HG02678 (cell line): ENCODE results near the gene HSF2.

Experiments used
- ATAC-seq: cut with Tn5 transposase; IDR thresholded peaks from one replicate; pipeline ENCODE4 v1.9.1; 2021; ENCODE audit warnings: mild to moderate bottlenecking, moderate library complexity; ENCODE audit not compliant: unreplicated experiment

HSF2 gene, protein sequence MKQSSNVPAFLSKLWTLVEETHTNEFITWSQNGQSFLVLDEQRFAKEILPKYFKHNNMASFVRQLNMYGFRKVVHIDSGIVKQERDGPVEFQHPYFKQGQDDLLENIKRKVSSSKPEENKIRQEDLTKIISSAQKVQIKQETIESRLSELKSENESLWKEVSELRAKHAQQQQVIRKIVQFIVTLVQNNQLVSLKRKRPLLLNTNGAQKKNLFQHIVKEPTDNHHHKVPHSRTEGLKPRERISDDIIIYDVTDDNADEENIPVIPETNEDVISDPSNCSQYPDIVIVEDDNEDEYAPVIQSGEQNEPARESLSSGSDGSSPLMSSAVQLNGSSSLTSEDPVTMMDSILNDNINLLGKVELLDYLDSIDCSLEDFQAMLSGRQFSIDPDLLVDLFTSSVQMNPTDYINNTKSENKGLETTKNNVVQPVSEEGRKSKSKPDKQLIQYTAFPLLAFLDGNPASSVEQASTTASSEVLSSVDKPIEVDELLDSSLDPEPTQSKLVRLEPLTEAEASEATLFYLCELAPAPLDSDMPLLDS

GRCh38 chr6:122399348-122400120 is at the start of gene HSF2:
Gene HSF2 (plus strand): TSS chr6:122399652. CDS start chr6:122399738, 86 bp downstream.
- ATAC-seq, result peak; percentile 99

GRCh38 chr6:122352981-122353664 is 46.3 kb upstream of the HSF2 start:
- no peak for ATAC-seq

DNA sequence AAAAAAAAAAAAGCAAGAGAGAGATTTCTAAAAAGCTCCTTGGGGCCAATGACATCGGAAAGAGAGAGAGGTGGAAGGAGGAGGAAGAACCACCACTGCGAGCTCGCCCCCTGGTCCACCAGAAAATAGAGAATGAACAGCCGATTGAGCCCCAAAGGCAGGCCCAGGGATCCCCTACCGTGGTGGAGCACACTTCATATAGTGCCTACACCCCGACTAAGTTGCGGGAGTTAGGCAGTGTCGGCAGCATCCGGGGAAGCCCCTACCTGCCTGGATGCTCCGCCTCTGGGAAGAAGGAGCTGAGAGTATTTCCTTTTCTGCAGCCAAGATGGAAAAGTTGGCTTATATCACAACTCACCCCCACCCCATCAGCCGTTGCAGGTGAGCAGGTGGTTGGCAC is 38.6 kb upstream of the HSF2 start:
- no peak for ATAC-seq

- ATAC-seq, result no peak
These were observed 38.0 kb upstream of the HSF2 start for GRCh38 chr6:122361314-122361979.

- ATAC-seq, result no peak
These were observed 35.5 kb upstream of the HSF2 start for GRCh38 chr6:122363769-122364483.

DNA sequence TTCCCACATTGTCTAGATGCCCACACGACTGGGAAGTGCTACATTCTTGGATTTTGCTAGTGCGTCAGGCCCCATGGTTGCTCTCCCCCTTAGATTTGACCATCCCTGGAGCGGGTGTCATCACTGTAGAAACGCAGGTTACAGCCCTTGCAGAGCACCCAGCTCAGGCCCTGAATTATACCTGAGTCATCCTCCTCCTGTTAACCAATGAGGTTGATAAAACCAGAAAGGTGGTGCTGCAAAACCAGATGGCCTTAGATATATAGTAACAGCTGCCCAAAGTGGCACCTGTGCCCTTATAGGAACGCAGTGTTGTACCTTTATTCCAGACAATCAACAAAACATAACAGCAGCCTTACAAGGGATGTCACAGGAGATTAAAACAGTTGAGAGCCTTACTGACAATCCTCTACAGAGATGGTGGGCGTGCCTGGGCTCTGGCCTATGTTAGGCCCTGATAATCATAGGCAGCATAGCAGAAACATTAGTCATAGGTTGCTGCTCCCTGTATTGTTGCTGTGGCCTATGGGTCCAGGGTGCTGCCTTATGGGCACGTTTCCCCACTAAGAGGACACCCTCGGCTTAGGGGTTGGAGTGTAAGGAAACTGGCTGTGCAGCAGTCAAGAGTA is 33.6 kb upstream of the HSF2 start:
- ATAC-seq, result no peak

DNA sequence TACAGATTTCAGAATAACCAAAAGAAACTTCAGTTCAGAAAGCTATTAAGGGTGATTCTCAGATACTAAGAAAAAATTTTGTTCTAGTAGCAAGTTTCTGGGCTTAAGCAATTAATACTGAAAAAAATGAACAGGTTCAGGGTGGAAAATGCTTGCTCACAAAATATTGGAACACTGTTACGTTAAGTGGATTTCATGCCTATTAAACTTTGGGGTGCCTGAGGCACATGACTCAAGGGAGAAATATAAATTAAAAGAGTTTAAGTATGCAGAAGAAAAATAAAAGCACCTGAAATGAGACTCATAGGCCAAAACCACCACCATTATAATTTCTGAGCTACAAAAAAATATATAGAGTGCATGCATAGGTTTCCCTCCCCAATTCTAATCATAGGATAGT is 32.3 kb upstream of the HSF2 start:
- ATAC-seq, result no peak

GRCh38 chr6:122369536-122369935 is 29.9 kb upstream of the HSF2 start:
- ATAC-seq, result no peak

DNA sequence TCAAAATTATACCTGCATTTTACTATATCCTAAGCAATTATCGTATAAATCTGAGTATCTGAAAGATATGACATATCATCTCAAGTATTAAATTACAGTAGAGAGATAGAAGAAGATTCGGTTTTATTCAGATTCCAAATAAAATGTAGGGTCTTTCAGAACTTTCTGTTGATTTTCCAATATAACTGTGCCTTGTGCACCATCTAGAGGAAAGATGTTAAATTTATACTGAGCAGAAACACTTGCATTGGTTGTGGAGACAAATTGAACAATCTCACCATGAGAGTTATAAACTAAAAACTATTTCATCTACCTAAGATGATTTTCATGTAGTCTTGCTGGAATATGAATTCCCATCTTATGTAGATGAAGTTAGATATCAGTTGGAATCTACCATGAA is 26.8 kb upstream of the HSF2 start:
- no peak for ATAC-seq

DNA sequence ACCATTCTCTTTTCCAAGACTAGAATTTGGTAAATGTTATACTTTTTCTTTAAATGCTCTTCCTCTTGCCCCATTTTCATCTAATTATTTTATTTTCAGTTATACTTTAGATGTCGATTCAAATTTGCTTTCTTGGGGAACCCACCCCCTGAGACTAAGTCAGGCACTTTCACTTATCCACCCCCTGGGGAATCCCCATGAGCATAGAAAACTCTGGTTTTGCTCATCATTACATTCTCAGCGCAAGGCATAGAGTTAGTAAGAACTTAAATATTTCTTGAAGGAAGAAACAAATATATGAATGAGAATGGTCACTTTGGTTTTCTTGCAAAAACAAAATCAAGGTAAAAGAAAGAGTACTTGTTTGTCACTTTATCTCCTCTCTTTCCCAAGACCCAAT is 25.1 kb upstream of the HSF2 start:
- no peak for ATAC-seq

- ATAC-seq, result no peak
These were observed 23.2 kb upstream of the HSF2 start for GRCh38 chr6:122376246-122376645.

DNA sequence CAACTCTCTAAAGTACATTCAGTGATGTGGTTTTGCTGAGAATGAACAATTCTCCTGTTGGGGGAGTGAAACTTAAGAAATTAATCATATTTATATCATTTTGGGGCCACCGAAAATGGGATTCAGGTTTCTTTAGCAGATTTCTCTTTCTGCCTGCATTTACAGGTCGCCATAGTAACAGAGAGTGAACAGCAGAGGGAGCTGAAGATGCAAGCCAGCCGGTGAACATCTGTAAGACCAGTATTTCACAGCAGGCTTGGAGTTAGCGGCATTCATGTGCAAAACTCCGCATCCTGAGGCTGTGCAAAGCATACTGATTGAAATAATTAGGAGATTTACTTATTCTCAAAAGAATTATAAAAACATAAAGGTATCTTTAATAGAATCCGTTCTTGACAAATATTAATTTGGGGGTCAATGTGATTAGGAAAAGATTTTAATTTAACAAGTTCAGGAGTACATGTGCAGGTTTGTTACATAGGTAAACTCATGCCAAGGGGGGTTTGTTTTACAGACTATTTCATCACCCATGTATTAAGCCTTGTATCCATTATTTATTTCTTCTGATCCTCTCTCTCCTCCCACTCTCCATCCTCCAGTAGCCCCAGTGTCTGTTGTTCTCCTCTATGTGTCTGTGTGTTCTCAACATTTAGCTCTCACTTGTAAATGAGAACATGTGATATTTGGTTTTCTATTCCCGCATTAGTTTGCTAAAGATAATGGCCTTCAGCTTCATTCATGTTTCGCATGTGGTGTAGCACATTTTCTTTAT is 17.8 kb upstream of the HSF2 start:
- ATAC-seq, result peak; percentile 100

GRCh38 chr6:122385857-122386612 is 13.4 kb upstream of the HSF2 start:
- ATAC-seq, result no peak

DNA sequence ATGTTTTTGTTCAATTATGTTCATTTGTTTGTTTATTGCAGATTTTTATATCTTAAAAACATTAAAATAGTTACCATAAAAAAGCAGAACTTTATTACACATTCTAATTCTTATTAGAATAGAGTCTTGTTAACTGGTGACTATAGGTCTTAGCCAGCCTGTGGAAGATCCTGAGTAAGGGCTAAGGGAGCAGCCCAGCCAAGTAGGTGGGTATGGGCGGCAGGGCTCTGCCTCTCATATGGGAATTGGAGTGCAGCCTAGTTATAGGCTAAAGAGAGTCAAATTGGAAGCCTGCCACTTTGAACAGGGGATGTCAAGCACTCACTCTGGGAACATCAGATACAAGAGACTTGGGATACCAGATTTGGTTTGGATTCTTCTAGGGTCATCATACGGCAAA is 10.5 kb upstream of the HSF2 start:
- ATAC-seq, result no peak

GRCh38 chr6:122389704-122390372 is 9.6 kb upstream of the HSF2 start:
- no peak for ATAC-seq

- no peak for ATAC-seq
These were observed 6.7 kb upstream of the HSF2 start for GRCh38 chr6:122392564-122393350.

DNA sequence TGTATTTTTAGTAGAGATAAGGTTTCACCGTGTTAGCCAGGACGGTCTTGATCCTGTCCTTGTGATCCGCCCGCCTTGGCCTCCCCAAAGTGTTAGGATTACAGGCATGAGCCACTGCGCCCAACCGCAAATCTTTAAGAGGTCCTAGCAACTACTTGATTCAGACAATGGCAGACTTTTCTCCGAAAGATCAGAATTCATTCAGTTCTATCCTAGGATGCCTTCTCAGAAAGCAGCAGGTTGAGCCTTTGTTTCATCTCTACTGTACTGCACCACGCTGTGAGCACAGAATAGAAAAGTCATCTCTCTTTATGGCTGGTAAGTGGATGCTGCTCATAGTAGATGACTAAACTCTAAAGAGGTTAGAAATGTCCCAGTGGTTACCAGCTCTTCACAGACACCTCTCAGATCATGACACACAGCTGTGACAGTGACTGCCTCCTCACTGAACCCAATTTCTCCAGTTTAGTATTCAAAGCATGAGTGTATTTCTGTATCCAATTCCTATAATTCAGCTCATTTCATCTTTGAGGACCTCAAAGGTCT is 6.0 kb upstream of the HSF2 start:
- peak; percentile 45 for ATAC-seq
